Stomach (tissue), 9 donors: ENCODE measurements around the gene CHCHD4. TPM values are rescaled to one million over a fixed set of nuclear protein-coding genes. Genes with fewer than 3 reads are reported as not detected.

Experiments
- DNase-seq, 2 donors: peaks; one replicate each; pipeline versions ENCODE4 v3.0.0 to v3.0.0-alpha.2; 2013 to 2019
- H3K27ac ChIP-seq, 5 donors: fragments of 200-600 bp in 4 of 5; sonication (generic) in 4 of 5; one replicate each; pipeline ENCODE4 v1.5.1; 2013 to 2019; ENCODE audit warnings: mild to moderate bottlenecking in 1 of 5, moderate library complexity in 1 of 5
- H3K27me3 ChIP-seq, 3 donors: fragments of 200-600 bp; sonication (generic); one replicate each; pipeline ENCODE4 v1.5.1; 2017 to 2019; ENCODE audit warnings: mixed run types in 1 of 3
- H3K36me3 ChIP-seq, 4 donors: fragments of 200-600 bp; sonication (generic); 1 replicate in 3 of 4; 2 replicates in 1 of 4; pipeline ENCODE4 v1.5.1; 2016 to 2019
- H3K4me1 ChIP-seq, 4 donors: fragments of 200-600 bp; sonication (generic); one replicate each; pipeline ENCODE4 v1.5.1; 2016 to 2019
- H3K4me3 ChIP-seq, 4 donors: fragments of 200-600 bp; sonication (generic) in 3 of 4; one replicate each; pipeline ENCODE4 v1.5.1; 2016 to 2019; ENCODE audit warnings: mild to moderate bottlenecking in 1 of 4
- H3K9me3 ChIP-seq, 4 donors: fragments of 200-600 bp; sonication (generic); one replicate each; pipeline ENCODE4 v1.5.1; 2016 to 2019
- EP300 ChIP-seq: sonication (generic); formaldehyde crosslinking; IDR thresholded peaks from one replicate; pipeline ENCODE4 v1.6.1; 2017; ENCODE audit warnings: antibody characterized with exemption
- POLR2A ChIP-seq, 4 donors: fragments of 450-650 bp; IDR thresholded peaks; one replicate each; pipeline ENCODE4 v1.6.1; 2016; ENCODE audit warnings: antibody characterized with exemption in 4 of 4, control low read depth in 2 of 4, mild to moderate bottlenecking in 1 of 4, moderate library complexity in 1 of 4
- POLR2AphosphoS5 ChIP-seq, 3 donors: sonication (generic); formaldehyde crosslinking; IDR thresholded peaks; one replicate each; pipeline ENCODE4 v1.6.1; 2016; ENCODE audit warnings: antibody characterized with exemption in 3 of 3
- WGBS, 5 donors: extraction: QIAGEN DNeasy Blood & Tissue Kit in 3 of 5; methylation state at CpG; one replicate each; pipeline versions ENCODE4 v1.1.5 to v1.1.7; 2013 to 2018; 5-methylcytosine and 5-hydroxymethylcytosine counted together
- intact Hi-C: fragments of 100-400 bp; cut with DNase I; formaldehyde crosslinking; loops from one replicate; pipeline ENCODE4 v1.15.1; 2023; ENCODE audit warnings: low total_unique reads
- polyA plus RNA-seq, 3 donors: library from polyadenylated mRNA; stranded (reverse); fragments of 200-250 nt; gene quantifications; one replicate each; pipeline ENCODE4 v1.2.3, GENCODE V29; 2013
- total RNA-seq, 5 donors: library from RNA; depleted of rRNA; stranded (reverse); fragments of >200 nt; gene quantifications; one replicate each; pipeline versions ENCODE4 v1.1.0 to v1.2.3, GENCODE V29; 2014 to 2016
- TF ChIP-seq, protein P1 (sequence below), 7 experiments: fragments of 450-650 bp in 4 of 7; fragments of 200-600 bp in 3 of 7; sonication (generic) in 3 of 7; IDR thresholded peaks; one replicate each; pipeline ENCODE4 v1.5.1; 2016 to 2019; ENCODE audit warnings: antibody characterized with exemption in 7 of 7, control low read depth in 2 of 7, mild to moderate bottlenecking in 1 of 7
- donor health status: healthy with polysubstance abuse.
- donor health status: Bipolar disorder and iron deficiency.
- donor health status: healthy.

The CHCHD4 gene
- total and polyA plus RNA-seq, 8 donors: 1.7 to 16.1 (median 11.4) TPM

DNA sequence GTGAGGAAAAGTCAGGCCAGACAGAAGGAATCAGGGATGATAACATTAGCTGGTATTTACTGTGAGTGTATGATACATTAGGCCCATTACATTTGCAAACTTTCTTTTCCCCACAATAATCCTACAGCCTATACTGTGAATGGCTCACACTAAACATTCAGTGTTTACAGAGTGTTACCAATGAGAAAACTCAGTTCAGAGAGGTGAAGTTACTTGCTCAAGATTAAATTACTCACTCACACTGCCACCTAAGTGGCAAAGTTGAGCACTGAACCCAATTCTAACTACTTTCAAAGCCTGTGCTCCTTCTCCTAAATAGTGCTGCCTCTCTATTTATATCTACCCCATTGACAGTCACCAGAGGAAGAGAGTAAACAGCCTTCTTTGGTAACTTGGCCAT, 45.2 kb upstream of the CHCHD4 start:
- H3K27ac ChIP-seq: no peak overlapping the region
- no peaks in the 10 kb centered on the region for H3K27me3 ChIP-seq
- H3K4me1 ChIP-seq: peaks cover 0 to 14% (median 4%) of the 10 kb centered on the region in 4 donors
- no peaks in the 10 kb centered on the region for H3K9me3 ChIP-seq
- peaks cover 68 to 85% (median 82%) of the 10 kb centered on the region in 4 donors for H3K36me3 ChIP-seq
- intact Hi-C loops: loop anchor here (10.0 kb wide), 1 partner anchor 45 kb away; the partner anchor contains the start of genes CHCHD4 and TMEM43
- TF ChIP-seq POLR2A (IDR thresholded peaks at IDR 0.05) (no peak), EP300 (no peak), POLR2AphosphoS5 (IDR thresholded peaks at IDR 0.05) (no peak)
- TF ChIP-seq, protein P1, sequence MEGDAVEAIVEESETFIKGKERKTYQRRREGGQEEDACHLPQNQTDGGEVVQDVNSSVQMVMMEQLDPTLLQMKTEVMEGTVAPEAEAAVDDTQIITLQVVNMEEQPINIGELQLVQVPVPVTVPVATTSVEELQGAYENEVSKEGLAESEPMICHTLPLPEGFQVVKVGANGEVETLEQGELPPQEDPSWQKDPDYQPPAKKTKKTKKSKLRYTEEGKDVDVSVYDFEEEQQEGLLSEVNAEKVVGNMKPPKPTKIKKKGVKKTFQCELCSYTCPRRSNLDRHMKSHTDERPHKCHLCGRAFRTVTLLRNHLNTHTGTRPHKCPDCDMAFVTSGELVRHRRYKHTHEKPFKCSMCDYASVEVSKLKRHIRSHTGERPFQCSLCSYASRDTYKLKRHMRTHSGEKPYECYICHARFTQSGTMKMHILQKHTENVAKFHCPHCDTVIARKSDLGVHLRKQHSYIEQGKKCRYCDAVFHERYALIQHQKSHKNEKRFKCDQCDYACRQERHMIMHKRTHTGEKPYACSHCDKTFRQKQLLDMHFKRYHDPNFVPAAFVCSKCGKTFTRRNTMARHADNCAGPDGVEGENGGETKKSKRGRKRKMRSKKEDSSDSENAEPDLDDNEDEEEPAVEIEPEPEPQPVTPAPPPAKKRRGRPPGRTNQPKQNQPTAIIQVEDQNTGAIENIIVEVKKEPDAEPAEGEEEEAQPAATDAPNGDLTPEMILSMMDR (IDR thresholded peaks at IDR 0.05): no peak
- no peak overlapping the region for H3K4me3 ChIP-seq
- DNase-seq: no peak

DNA sequence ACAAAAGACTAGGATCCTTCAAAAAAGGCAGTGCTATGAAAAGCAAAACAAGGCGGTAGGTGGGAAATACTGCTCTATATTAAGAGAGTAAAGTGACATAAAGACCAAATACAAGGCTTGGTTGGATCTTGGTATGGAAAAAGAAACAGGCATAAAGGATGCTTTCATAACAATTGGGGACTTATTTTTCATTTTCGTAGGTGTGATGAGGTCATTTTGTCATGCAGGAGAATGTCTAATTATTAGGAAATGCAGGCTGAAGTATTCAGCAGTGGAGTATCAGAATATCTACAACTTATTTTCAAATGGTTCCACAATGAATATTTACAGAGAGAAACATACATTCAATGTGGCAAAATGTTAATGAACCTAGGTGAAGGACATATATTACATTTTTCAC, 44.8 kb upstream of the CHCHD4 start:
- Histone ChIP-seq H3K4me1 (peaks cover 0 to 9% (median under 1%) of the 10 kb centered on the region in 4 donors), H3K27ac (no peak overlapping the region), H3K9me3 (no peaks in the 10 kb centered on the region), H3K4me3 (no peak overlapping the region), H3K27me3 (no peaks in the 10 kb centered on the region), H3K36me3 (peaks cover 72 to 90% (median 87%) of the 10 kb centered on the region in 4 donors)
- 88 to 97% (median 94%) methylated on average over 2 of the region's 2 CpGs for WGBS, 5 donors
- intact Hi-C loops: no loop called here
- no peak for DNase-seq
- no peak for TF ChIP-seq POLR2A (IDR thresholded peaks at IDR 0.05)
- TF ChIP-seq, protein P1 (IDR thresholded peaks at IDR 0.05): no peak
- no peak for TF ChIP-seq EP300
- no peak for TF ChIP-seq POLR2AphosphoS5 (IDR thresholded peaks at IDR 0.05)

DNA sequence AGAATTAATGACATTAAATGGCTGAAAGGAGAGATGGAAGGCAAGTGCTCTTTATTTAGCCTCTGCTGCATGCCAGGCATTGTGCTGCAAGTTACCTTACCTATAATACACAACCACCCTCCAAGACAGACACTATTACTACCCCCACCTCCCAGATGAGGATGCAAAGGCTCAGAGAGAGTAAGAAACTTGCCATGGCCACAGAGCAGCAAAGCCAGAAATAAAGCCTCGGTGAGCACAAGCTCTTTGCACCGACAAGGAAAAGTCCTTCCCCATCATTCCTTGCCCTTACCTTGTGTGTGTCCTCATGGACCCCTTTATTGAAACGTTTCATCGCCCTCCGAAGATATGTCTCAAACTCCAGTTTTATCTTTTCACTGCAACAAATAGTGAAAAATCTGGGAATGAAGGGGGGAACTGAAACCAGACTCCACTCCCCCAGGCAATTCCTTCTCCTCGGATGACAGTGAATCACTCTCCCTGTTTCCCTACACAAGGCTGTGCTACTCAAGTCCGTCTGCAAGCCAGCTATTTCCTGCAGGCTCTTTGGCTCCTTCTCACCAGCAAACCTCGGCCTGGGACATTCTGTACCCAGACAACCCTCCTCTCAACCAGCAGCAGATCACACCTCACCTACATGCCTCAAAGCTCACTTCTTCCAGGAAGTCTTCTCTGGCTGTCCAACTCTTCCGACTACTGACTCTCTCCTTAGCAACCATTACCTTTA, 42.4 kb upstream of the CHCHD4 start:
- intact Hi-C loops: no loop called here
- WGBS, 5 donors: 88 to 95% (median 91%) methylated on average over 9 of the region's 9 CpGs
- DNase-seq: no peak
- Histone ChIP-seq H3K36me3 (peaks cover 85 to 100% (median 100%) of the 10 kb centered on the region in 4 donors), H3K9me3 (peaks cover 0 to 4% (median 1%) of the 10 kb centered on the region in 4 donors), H3K4me1 (no peaks in the 10 kb centered on the region), H3K4me3 (no peak overlapping the region), H3K27me3 (no peaks in the 10 kb centered on the region), H3K27ac (no peak overlapping the region)
- TF ChIP-seq EP300 (no peak), POLR2AphosphoS5 (IDR thresholded peaks at IDR 0.05) (no peak), POLR2A (IDR thresholded peaks at IDR 0.05) (no peak)
- TF ChIP-seq, protein P1 (IDR thresholded peaks at IDR 0.05): no peak

DNA sequence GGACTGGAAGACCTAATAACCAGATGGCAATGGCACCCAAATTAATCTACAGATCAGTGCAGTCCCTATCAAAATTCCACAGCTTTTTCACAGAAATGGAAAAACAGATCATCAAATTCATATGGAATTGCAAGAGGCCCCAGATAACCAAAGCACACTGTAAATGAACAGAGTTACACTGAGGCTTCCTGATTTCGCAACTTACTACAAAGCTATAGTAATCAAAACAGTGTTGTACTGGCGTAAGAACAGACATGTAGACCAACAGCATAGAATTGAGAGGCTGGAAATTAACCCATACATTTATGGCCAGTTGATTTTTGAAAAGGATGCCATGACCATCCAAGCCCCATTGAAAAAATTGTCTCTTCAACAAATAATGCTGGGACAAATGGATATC, 37.5 kb upstream of the CHCHD4 start:
- H3K9me3 ChIP-seq: peaks cover 0 to 16% (median 10%) of the 10 kb centered on the region in 4 donors
- TF ChIP-seq POLR2A (IDR thresholded peaks at IDR 0.05) (no peak), EP300 (no peak), POLR2AphosphoS5 (IDR thresholded peaks at IDR 0.05) (no peak)
- TF ChIP-seq, protein P1 (IDR thresholded peaks at IDR 0.05): no peak
- peaks cover 94 to 100% (median 100%) of the 10 kb centered on the region in 4 donors for H3K36me3 ChIP-seq
- H3K27ac ChIP-seq: no peak overlapping the region
- WGBS, 5 donors: 95 to 100% (median 98%) methylated on average over 2 of the region's 2 CpGs
- no peak overlapping the region for H3K4me3 ChIP-seq
- H3K27me3 ChIP-seq: no peaks in the 10 kb centered on the region
- no peak for DNase-seq
- H3K4me1 ChIP-seq: no peaks in the 10 kb centered on the region
- intact Hi-C loops: no loop called here
